B cell (primary cell): ENCODE results near the gene YIF1A. TPM values are rescaled to one million over a fixed set of nuclear protein-coding genes. Genes with fewer than 3 reads are reported as not detected.

ENCODE experiments used
- ATAC-seq: fragments of 200-7000 bp; cut with Tn5 transposase; one replicate; pipeline ENCODE4 v1.10.0; 2021; ENCODE audit warnings: low read depth, mild to moderate bottlenecking, moderate number of reproducible peaks, moderate library complexity
- CTCF ChIA-PET: fragments of 350-600 bp; sonication (Branson Sonifier 250); formaldehyde crosslinking; loops from one replicate; lab custom pipeline; 2021; ENCODE audit warnings: antibody characterized with exemption, inconsistent platforms; lab: Charles Lee
- POLR2A ChIA-PET: fragments of 350-600 bp; sonication (Branson Sonifier 250); formaldehyde crosslinking; loops from one replicate; lab custom pipeline; 2021; ENCODE audit warnings: antibody characterized with exemption; lab: Charles Lee
- DNase-seq: peaks from one replicate; pipeline ENCODE4 v3.0.0; 2013
- H2AFZ ChIP-seq: 2 replicates; pipeline ENCODE4 v1.6.1; 2012; ENCODE audit warnings: mild to moderate bottlenecking, low read depth, low read length; ENCODE audit not compliant: insufficient read depth, poor library complexity, severe bottlenecking
- H3K27ac ChIP-seq, 2 donors: 1 replicate in 1 of 2; 2 replicates in 1 of 2; pipeline ENCODE4 v1.5.1; 2012 to 2013; ENCODE audit warnings: low read length in 2 of 2, mild to moderate bottlenecking in 2 of 2, moderate library complexity in 1 of 2
- H3K27me3 ChIP-seq, 4 experiments: fragments of 200-600 bp in 1 of 4; sonication (generic) in 1 of 4; replicated peaks in 1 of 4; 1 replicate in 2 of 4; 2 replicates in 2 of 4; pipeline versions ENCODE4 v1.6.1 to v1.7.0; 2013 to 2016; ENCODE audit warnings: low read length in 3 of 4, mild to moderate bottlenecking in 2 of 4, mixed read lengths in 1 of 4, moderate library complexity in 1 of 4; ENCODE audit not compliant: insufficient read depth in 4 of 4, control insufficient read depth in 3 of 4; ENCODE audit errors: control extremely low read depth in 1 of 4
- H3K36me3 ChIP-seq, 2 experiments: replicated peaks in 1 of 2; 1 replicate in 1 of 2; 2 replicates in 1 of 2; pipeline versions ENCODE4 v1.6.1 to v1.7.1; 2013; ENCODE audit warnings: low read length in 1 of 2; ENCODE audit not compliant: insufficient read depth in 2 of 2, control insufficient read depth in 1 of 2; ENCODE audit errors: control extremely low read depth in 1 of 2, extremely low read depth in 1 of 2
- H3K4me1 ChIP-seq, 2 donors: fragments of 200-600 bp in 1 of 2; sonication (generic) in 1 of 2; 1 replicate in 1 of 2; 2 replicates in 1 of 2; pipeline versions ENCODE4 v1.5.1 to v1.6.1; 2013 to 2017; ENCODE audit warnings: low read length in 2 of 2; ENCODE audit not compliant: control insufficient read depth in 2 of 2, insufficient read depth in 2 of 2
- H3K4me2 ChIP-seq: replicated peaks from 2 replicates; pipeline ENCODE3; 2012; ENCODE audit warnings: mild to moderate bottlenecking, low read depth, low read length; ENCODE audit not compliant: poor library complexity, severe bottlenecking
- H3K4me3 ChIP-seq, 5 experiments: fragments of 200-600 bp in 1 of 5; sonication (generic) in 1 of 5; 1 replicate in 3 of 5; 2 replicates in 2 of 5; pipeline versions ENCODE4 v1.5.1 to v1.7.0; 2011 to 2016; ENCODE audit warnings: low read length in 4 of 5, mild to moderate bottlenecking in 4 of 5, low read depth in 2 of 5, control low read depth in 1 of 5, moderate library complexity in 1 of 5; ENCODE audit not compliant: insufficient read depth in 1 of 5; ENCODE audit errors: control extremely low read depth in 1 of 5, extremely low read depth in 1 of 5
- H3K79me2 ChIP-seq: fragments of 200-600 bp; sonication (generic); one replicate; pipeline ENCODE4 v1.6.0; 2016; ENCODE audit warnings: low read length; ENCODE audit not compliant: control insufficient read depth, insufficient read depth
- H3K9ac ChIP-seq: fragments of 200-600 bp; sonication (generic); 2 replicates; pipeline ENCODE4 v1.6.1; 2017; ENCODE audit warnings: mild to moderate bottlenecking, low read length, moderate library complexity
- H3K9me3 ChIP-seq, 3 donors: one replicate each; pipeline versions ENCODE4 v1.6.1 to v1.7.1; 2013; ENCODE audit warnings: low read length in 2 of 3; ENCODE audit not compliant: control insufficient read depth in 2 of 3, insufficient read depth in 1 of 3; ENCODE audit errors: control extremely low read depth in 1 of 3
- H4K20me1 ChIP-seq: 2 replicates; pipeline ENCODE4 v1.6.0; 2012; ENCODE audit warnings: mild to moderate bottlenecking, low read length; ENCODE audit not compliant: insufficient read depth, control insufficient read depth, poor library complexity, severe bottlenecking
- H3K27ac Mint-ChIP-seq: one replicate; pipeline ENCODE4 v1.8.0; 2021; ENCODE audit warnings: mixed read lengths
- H3K27me3 Mint-ChIP-seq: one replicate; pipeline ENCODE4 v1.8.0; 2021; ENCODE audit warnings: mixed read lengths
- H3K4me1 Mint-ChIP-seq: one replicate; pipeline ENCODE4 v1.8.0; 2021; ENCODE audit warnings: mixed read lengths
- H3K4me3 Mint-ChIP-seq: one replicate; pipeline ENCODE4 v1.8.0; 2021; ENCODE audit warnings: mixed read lengths
- H3K9me3 Mint-ChIP-seq: one replicate; pipeline ENCODE4 v1.8.0; 2022; ENCODE audit warnings: mixed read lengths; ENCODE audit not compliant: insufficient read depth
- EZH2 ChIP-seq: IDR thresholded peaks from 2 replicates; pipeline ENCODE4 v1.6.1; 2012; ENCODE audit warnings: borderline replicate concordance, low read depth, mild to moderate bottlenecking, moderate library complexity, low read length; ENCODE audit not compliant: insufficient read depth, poor library complexity, severe bottlenecking
- WGBS: methylation state at CpG from one replicate; pipeline ENCODE4 v1.1.5; 2013; ENCODE audit warnings: missing lambda C conversion rate; ENCODE audit not compliant: insufficient coverage; 5-methylcytosine and 5-hydroxymethylcytosine counted together
- intact Hi-C: fragments of 100-400 bp; cut with micrococcal nuclease; formaldehyde crosslinking; loops from one replicate; pipeline ENCODE4 v1.10.0; 2022
- polyA plus RNA-seq: library from polyadenylated mRNA; depleted of rRNA; stranded (reverse); fragments of >200 nt; gene quantifications from 2 replicates; pipeline ENCODE4 v1.2.3, GENCODE V29; 2012
- total RNA-seq, 2 donors: library from RNA; stranded (reverse); fragments of 120-200 nt in 1 of 2; gene quantifications; 1 replicate in 1 of 2; 2 replicates in 1 of 2; pipeline versions ENCODE4 v1.2.3 to v1.2.4, GENCODE V29; 2013 to 2022
- TF ChIP-seq, protein P1 (sequence below): fragments of 200-600 bp; IDR thresholded peaks from one replicate; pipeline ENCODE4 v1.8.0; 2022; ENCODE audit warnings: antibody characterized with exemption, mild to moderate bottlenecking

Gene YIF1A
- total and polyA plus RNA-seq, 2 donors (not counting 1 experiment from before 2014, with no cell fraction given), result 43.9 to 95.0 TPM

DNA sequence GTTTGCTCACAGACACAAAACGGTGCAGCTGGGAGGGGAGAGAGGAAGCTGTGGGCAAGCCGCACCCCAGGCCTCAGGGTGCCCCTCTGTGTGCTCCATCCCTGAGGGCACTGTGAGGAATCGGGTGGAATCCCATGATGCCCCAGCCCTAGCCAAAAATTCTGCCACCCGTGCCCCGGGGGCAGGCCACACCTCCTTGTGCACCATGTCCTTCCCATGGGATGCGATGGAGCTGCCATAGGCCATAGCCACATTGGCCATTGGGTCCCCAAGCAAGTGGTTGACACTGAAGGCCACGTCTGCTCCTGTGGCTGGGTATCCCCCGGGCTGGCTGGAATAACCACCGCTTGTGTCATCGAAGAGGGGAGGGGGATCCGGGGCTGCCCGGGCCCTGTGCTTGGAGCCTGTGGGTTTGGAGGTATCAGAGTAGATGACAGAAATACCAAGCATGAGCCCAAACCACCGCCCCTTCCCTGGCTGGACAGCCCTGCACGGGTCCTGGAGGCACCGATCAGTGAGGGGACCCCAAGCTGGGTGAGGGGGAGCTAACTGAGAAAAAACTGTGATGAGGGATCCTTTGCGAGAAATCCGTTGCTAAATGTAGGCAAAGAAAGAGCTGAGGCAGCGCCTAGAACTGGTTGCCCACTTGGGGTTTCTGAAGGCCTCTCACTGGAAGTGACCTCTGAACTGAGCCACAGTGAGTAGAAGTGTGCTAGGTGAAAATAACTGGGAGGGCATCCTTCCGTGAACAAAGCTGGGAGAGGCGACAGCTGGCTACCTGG is 863 bp downstream of the YIF1A start:
- peak overlapping the region; percentile 81 for H2AFZ ChIP-seq
- Mint-ChIP-seq H3K27me3 (peaks cover 6% of the 10 kb centered on the region), H3K4me3 (peak overlapping the region; percentile 95), H3K4me1 (peaks cover 40% of the 10 kb centered on the region), H3K9me3 (no peaks in the 10 kb centered on the region), H3K27ac (peak overlapping the region; percentile 77)
- peaks cover 26% of the 10 kb centered on the region for H4K20me1 ChIP-seq
- H3K4me2 ChIP-seq, result peak overlapping the region; percentile 94
- peaks cover 0 to 13% of the 10 kb centered on the region in 2 experiments for H3K36me3 ChIP-seq
- POLR2A ChIA-PET, result interaction anchor here (0.6 to 1.8 kb wide), 3 partner anchors 20 to 1175 kb away, joined by 5 to 13 read pairs (median 7); partner anchors contain the start of gene RAB1B
- H3K9ac ChIP-seq, result peak overlapping the region; percentile 95
- intact Hi-C loops, result loop anchor here (5.0 kb wide), 1 partner anchor 84 kb away; the partner anchor contains the start of gene SLC29A2
- peaks cover 35% of the 10 kb centered on the region for H3K79me2 ChIP-seq
- TF ChIP-seq, protein P1, sequence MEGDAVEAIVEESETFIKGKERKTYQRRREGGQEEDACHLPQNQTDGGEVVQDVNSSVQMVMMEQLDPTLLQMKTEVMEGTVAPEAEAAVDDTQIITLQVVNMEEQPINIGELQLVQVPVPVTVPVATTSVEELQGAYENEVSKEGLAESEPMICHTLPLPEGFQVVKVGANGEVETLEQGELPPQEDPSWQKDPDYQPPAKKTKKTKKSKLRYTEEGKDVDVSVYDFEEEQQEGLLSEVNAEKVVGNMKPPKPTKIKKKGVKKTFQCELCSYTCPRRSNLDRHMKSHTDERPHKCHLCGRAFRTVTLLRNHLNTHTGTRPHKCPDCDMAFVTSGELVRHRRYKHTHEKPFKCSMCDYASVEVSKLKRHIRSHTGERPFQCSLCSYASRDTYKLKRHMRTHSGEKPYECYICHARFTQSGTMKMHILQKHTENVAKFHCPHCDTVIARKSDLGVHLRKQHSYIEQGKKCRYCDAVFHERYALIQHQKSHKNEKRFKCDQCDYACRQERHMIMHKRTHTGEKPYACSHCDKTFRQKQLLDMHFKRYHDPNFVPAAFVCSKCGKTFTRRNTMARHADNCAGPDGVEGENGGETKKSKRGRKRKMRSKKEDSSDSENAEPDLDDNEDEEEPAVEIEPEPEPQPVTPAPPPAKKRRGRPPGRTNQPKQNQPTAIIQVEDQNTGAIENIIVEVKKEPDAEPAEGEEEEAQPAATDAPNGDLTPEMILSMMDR, result no peak
- TF ChIP-seq EZH2, result no peak
- 52% methylated on average over 20 of the region's 20 CpGs for WGBS
- H3K9me3 ChIP-seq, result peaks cover 0 to 4% (median 0%) of the 10 kb centered on the region in 3 donors
- peak overlapping the region; percentile 53 to 92 (median 77) for H3K4me3 ChIP-seq
- DNase-seq (no peak), ATAC-seq (no peak)
- peak overlapping the region; percentile 65 to 88 for H3K27ac ChIP-seq
- H3K27me3 ChIP-seq, result peaks cover 2 to 25% (median 13%) of the 10 kb centered on the region in 4 experiments
- H3K4me1 ChIP-seq, result peaks cover 35 to 45% of the 10 kb centered on the region in 2 donors
- CTCF ChIA-PET, result interaction anchor here (0.6 to 2.3 kb wide), 9 partner anchors 17 to 168 kb away, joined by 3 to 13 read pairs (median 4); partner anchors contain the start of gene RAB1B
